ENCODE measurements around the gene CNOT11. TPM values are rescaled to one million over a fixed set of nuclear protein-coding genes. Genes with fewer than 3 reads are reported as not detected.
A peak's percentile ranks its signal among the peaks of the same experiment; 100 is the strongest.
"Not testable (repeated sequence)": the region's sequence is repeated elsewhere in the genome, so short reads cannot be mapped to it uniquely, and the experiment has no call there.

Gene CNOT11
- total and polyA plus RNA-seq, 8 donors, result 32.6 to 53.3 (median 47.4) TPM

DNA sequence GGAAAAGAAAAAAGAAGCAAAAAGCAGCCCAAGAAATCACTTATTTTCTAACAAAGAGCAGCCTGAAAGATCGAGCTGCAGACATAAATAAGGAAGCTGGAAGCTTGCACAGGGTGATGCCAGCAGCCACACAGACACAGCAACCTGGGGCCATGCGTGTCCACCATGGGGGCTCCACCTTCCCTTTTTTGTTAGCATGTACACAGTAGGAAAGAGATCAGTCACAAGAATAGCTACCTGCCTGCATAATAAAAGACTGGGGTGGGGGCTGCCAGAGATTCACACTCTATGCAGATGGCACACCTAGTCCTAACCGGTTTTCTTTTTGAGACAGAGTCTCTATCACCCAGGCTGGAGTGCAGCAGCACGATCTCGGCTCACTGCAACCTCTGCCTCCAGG, 2.9 kb upstream of the CNOT11 start:
- no peak overlapping the region for H3K4me3 ChIP-seq
- H3K36me3 ChIP-seq, result no peaks in the 10 kb centered on the region
- no peaks in the 10 kb centered on the region for H3K27me3 ChIP-seq
- H3K4me1 ChIP-seq, result peaks cover 13 to 25% of the 10 kb centered on the region in 2 donors
- intact Hi-C loops (cut with DNase I), result no loop called here
- no peak overlapping the region for H3K27ac ChIP-seq
- H3K9me3 ChIP-seq, result no peaks in the 10 kb centered on the region
- no peak for DNase-seq
- TF ChIP-seq, protein P1, sequence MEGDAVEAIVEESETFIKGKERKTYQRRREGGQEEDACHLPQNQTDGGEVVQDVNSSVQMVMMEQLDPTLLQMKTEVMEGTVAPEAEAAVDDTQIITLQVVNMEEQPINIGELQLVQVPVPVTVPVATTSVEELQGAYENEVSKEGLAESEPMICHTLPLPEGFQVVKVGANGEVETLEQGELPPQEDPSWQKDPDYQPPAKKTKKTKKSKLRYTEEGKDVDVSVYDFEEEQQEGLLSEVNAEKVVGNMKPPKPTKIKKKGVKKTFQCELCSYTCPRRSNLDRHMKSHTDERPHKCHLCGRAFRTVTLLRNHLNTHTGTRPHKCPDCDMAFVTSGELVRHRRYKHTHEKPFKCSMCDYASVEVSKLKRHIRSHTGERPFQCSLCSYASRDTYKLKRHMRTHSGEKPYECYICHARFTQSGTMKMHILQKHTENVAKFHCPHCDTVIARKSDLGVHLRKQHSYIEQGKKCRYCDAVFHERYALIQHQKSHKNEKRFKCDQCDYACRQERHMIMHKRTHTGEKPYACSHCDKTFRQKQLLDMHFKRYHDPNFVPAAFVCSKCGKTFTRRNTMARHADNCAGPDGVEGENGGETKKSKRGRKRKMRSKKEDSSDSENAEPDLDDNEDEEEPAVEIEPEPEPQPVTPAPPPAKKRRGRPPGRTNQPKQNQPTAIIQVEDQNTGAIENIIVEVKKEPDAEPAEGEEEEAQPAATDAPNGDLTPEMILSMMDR (IDR thresholded peaks at IDR 0.05), result no peak
- no peak for ATAC-seq

DNA sequence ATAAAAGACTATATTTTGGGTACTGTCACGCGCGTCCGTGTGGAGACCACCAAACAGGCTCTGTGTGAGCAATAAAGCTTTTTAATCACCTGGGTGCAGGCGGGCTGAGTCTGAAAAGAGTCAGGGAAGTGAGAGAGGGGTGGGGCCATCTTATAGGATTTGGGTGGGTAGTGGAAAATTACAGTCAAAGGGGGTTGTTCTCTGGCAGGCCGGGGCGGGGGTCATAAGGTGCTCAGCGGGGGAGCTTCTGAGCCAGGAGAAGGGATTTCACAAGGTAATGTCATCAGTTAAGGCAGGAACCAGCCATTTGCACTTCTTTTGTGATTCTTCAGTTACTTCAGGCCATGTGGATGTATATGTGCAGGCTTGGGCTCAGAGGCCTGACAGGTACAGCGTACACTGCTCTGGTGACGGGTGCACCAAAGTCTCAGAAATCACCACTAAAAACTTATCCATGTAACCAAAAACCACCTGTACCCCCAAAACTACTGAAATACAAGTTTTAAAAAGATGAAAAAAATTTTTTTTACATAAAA, 1.4 kb upstream of the CNOT11 start:
- H3K9me3 ChIP-seq; ATAC-seq; H3K36me3 ChIP-seq; H3K27me3 ChIP-seq; DNase-seq; H3K27ac ChIP-seq; intact Hi-C loops (cut with DNase I): not testable (repeated sequence)
- Histone ChIP-seq H3K4me1 (peaks cover 14 to 39% of the 10 kb centered on the region in 2 donors), H3K4me3 (peak overlapping the region in 1 of 2 donors; percentile 87)

DNA sequence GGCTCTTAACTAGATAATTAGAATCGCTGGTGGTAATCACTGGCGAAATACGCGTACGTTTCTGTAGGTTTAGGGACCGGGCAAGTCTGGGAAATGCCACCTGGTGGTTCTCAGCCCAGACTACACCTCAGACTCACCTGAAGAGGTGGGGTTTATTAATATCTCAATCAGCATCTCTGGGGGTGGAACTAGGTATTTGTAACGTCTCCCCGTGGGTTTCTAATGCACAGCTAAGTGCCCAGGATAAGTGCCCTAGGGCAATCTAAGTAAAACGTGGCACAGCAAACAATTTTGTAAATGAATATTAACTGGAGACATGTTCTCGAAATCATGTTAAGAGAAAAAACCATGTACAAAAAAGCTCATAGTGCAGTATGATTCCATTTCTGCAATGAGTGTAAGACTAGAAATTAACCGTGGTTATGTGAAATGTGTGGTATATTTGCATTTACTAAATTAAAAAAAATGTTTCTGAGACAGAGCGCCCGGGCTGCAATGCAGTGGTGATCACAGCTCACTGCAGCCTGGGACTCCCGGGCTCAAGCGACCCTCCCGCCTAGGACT, 760 bp upstream of the CNOT11 start:
- TF ChIP-seq, protein P1 (IDR thresholded peaks at IDR 0.05), result peak in 1 of 2 donors; percentile 16
- Histone ChIP-seq H3K27me3 (no peaks in the 10 kb centered on the region), H3K9me3 (no peaks in the 10 kb centered on the region), H3K36me3 (peaks cover 0 to 13% of the 10 kb centered on the region in 2 donors), H3K4me3 (peak overlapping the region; percentile 87 to 94), H3K27ac (peak overlapping the region; percentile 95 to 97), H3K4me1 (peaks cover 14 to 45% of the 10 kb centered on the region in 2 donors)
- ATAC-seq (peak; percentile 72), DNase-seq (peak in 1 of 4 donors; percentile 61)
- intact Hi-C loops (cut with DNase I), result no loop called here

DNA sequence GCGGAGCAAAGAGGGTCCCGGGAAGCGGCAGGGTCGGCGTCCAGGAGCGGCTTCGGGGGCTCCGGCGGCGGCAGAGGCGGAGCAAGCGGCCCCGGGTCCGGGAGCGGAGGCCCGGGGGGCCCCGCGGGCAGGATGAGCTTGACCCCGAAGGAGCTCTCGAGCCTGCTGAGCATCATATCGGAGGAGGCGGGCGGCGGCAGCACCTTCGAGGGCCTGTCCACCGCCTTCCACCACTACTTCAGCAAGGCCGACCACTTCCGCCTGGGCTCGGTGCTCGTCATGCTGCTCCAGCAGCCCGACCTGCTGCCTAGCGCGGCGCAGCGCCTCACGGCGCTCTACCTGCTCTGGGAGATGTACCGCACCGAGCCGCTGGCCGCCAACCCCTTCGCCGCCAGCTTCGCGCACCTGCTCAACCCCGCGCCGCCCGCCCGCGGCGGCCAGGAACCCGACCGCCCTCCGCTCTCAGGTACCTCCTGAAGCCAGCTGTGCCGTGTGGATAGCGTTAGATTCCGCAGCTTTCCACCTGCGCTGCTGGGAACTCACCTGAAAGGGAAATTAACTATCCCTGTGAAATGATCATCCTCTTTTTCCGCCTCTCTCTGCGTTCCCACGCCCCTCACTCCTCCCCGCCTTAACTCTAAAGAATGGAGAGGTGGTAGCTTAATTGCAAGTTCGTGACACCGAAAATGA, 472 bp downstream of the CNOT11 start:
- TF ChIP-seq, protein P1 (IDR thresholded peaks at IDR 0.05), result no peak
- intact Hi-C loops (cut with DNase I), result no loop called here

DNA sequence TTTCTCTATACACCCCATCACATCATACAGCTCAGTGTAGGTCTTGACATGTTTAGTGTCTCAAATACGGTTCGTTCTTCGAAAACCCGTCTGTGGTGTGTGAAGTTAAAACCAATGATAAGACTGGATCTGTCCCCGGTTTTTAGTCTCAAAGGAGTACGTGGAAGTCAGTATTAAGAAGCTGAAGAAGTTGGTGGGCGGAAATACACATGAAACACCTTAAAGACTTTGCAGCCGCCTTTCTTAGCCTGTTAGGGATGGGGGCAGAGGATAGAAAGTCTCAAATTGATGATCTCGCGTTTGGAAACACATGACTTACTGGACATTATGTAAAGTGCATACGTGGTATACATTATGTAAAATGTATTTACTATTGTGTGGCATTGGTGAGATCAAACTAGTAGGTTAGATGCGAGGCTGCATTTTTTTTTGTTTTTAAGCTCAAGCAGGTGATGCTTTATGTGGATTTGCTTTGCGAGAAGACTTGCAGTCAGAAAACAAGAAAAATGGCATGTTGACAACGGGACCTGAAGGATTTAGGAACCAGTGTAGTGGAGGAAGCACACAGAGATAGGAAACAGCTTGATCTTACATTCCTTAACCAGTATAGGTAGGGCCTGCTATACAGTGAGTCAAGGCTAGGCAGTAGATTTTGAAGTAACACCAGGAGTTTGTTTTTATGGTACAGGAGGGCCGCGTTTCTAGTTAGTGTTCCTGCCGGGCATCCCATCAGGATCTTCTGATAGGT, 1.2 kb downstream of the CNOT11 start:
- Histone ChIP-seq H3K27me3 (no peaks in the 10 kb centered on the region), H3K27ac (peak overlapping the region in 1 of 2 donors; percentile 97), H3K4me1 (peaks cover 14 to 47% of the 10 kb centered on the region in 2 donors), H3K9me3 (no peaks in the 10 kb centered on the region), H3K4me3 (peak overlapping the region; percentile 87 to 94), H3K36me3 (peaks cover 0 to 32% of the 10 kb centered on the region in 2 donors)
- ATAC-seq, result no peak
- intact Hi-C loops (cut with DNase I), result no loop called here
- DNase-seq, result no peak
- TF ChIP-seq, protein P1 (IDR thresholded peaks at IDR 0.05), result no peak

More for the DNA sequence above, 472 bp downstream of the CNOT11 start:
- Histone ChIP-seq H3K4me3 (peak overlapping the region; percentile 87 to 94), H3K27ac (peak overlapping the region; percentile 95 to 97), H3K4me1 (peaks cover 14 to 47% of the 10 kb centered on the region in 2 donors), H3K36me3 (peaks cover 0 to 25% of the 10 kb centered on the region in 2 donors), H3K9me3 (no peaks in the 10 kb centered on the region), H3K27me3 (no peaks in the 10 kb centered on the region)
- ATAC-seq, result peak; percentile 67
- DNase-seq, result peak; percentile 43 to 93 (median 68)

All from left lung (tissue), 10 donors.